ENCODE results near the gene THOC5.

Gene THOC5

DNA sequence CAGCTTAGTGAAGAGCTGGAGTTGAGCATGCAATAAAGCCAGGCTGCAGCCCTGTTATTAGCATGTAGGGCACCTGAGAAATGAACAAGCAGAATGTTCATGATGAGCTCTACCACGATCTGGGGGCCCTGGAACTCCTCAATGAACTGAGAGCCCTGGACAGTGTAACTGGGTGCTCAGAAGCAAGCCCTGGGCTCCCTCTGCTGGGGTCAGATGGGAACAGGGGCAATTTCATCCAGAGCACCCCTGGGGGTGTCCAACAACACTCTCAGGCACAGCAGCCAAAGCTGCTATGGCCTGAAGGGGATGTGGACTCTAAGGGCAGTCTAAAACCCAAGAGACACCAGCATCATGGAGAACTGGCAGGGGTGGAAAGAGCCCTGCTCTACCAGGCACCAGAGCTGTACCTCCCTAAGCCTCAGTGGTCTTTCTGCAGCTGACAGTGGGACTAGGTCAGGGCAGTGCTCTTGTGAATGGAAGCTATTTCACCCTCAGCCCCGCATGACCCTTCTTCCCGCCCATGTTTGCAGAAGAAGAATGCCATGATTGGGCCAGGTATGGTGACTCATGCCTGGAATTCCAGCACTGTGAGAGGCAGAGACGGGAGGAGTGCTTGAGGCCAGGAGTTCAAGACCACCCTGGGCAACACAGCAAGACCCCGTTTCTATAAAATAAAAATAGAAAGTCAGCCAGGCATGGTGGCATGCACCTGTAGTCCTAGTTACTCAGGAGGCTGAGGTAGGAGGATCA is 28.9 kb downstream of the THOC5 start:
- TF ChIP-seq, protein P1, sequence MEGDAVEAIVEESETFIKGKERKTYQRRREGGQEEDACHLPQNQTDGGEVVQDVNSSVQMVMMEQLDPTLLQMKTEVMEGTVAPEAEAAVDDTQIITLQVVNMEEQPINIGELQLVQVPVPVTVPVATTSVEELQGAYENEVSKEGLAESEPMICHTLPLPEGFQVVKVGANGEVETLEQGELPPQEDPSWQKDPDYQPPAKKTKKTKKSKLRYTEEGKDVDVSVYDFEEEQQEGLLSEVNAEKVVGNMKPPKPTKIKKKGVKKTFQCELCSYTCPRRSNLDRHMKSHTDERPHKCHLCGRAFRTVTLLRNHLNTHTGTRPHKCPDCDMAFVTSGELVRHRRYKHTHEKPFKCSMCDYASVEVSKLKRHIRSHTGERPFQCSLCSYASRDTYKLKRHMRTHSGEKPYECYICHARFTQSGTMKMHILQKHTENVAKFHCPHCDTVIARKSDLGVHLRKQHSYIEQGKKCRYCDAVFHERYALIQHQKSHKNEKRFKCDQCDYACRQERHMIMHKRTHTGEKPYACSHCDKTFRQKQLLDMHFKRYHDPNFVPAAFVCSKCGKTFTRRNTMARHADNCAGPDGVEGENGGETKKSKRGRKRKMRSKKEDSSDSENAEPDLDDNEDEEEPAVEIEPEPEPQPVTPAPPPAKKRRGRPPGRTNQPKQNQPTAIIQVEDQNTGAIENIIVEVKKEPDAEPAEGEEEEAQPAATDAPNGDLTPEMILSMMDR (IDR thresholded peaks at IDR 0.05; ENCODE audit: low read depth, low read length, missing control alignments): peak; percentile 62
- DNase-seq: peak; percentile 12

DNA sequence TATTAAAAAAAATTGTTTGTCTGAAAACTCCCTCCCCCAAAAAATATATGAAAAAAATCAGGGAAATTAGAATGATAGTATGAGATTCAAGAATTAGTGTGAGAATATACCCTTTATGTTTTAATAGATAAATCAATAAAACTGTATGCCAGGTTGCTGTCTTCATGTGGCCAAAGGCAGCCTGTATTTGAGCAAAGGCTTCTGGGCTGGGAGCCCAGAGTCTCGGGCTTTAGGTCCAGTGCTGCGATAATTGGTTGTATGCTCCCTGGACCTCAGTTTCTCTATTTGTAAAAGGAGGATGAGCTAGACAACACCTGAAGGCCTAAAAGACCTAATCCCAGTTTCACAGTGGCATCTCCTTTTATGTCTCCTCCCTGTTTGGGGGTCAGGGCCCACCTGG is 29.8 kb downstream of the THOC5 start:
- no peak for DNase-seq
- TF ChIP-seq, protein P1 (IDR thresholded peaks at IDR 0.05; ENCODE audit: low read depth, low read length, missing control alignments): no peak
- Histone ChIP-seq H3K4me3 (ENCODE audit: low read depth, low read length) (no peak overlapping the region), H3K27ac (no peak overlapping the region), H3K27me3 (replicated peaks) (no peaks in the 10 kb centered on the region), H3K36me3 (replicated peaks) (peaks cover 72% of the 10 kb centered on the region)
- in situ Hi-C loops (cut with HindIII; ENCODE audit: low pct_ligation_motif_present, low sequenced_read_pairs): no loop called here

More for the DNA sequence above, 28.9 kb downstream of the THOC5 start:
- Histone ChIP-seq H3K4me3 (ENCODE audit: low read depth, low read length) (no peak overlapping the region), H3K36me3 (replicated peaks) (peaks cover 72% of the 10 kb centered on the region), H3K27me3 (replicated peaks) (no peaks in the 10 kb centered on the region), H3K27ac (no peak overlapping the region)
- in situ Hi-C loops (cut with HindIII; ENCODE audit: low pct_ligation_motif_present, low sequenced_read_pairs): no loop called here

DNA sequence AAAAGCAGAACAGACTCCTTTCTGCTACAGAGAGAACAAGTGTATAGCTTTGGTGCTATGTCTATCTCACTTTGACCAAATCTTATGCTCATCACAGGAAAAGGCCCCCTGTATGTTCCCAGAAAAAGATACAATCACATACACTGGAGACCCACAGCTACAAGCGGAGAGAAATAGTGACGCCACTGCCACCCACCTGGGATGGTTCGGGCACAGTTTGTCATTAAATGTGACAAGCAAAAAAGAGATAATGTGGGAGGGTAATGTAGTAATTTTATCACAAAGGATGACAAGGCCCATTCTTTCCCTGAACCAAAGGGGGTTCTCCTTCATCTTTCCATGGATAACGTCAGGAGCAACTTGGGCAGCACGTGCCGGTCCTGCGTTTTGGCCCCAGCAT is 32.0 kb downstream of the THOC5 start:
- no peak for DNase-seq
- Histone ChIP-seq H3K27me3 (replicated peaks) (no peaks in the 10 kb centered on the region), H3K27ac (peak overlapping the region; percentile 25), H3K4me3 (ENCODE audit: low read depth, low read length) (no peak overlapping the region), H3K36me3 (replicated peaks) (peaks cover 76% of the 10 kb centered on the region)
- in situ Hi-C loops (cut with HindIII; ENCODE audit: low pct_ligation_motif_present, low sequenced_read_pairs): no loop called here
- TF ChIP-seq, protein P1 (IDR thresholded peaks at IDR 0.05; ENCODE audit: low read depth, low read length, missing control alignments): no peak

DNA sequence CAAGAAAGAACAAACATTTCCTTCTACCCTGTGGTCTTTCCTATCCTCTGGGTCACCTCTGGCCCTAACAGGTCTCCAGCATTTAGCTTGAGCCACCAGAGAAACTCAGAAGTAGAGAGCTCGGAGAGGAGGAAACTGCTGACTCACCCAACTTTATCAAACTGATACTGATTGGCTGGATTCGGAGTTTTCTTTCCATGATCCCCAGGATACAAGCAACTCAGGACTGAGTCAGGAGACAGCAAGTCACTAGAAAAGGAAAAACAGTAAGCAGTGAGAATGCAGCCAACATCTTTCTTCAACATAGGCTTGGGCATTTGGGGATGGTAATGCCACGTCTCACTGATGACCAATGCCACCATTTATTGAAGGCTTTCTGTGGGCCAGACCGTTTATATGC is 32.7 kb downstream of the THOC5 start:
- TF ChIP-seq, protein P1 (IDR thresholded peaks at IDR 0.05; ENCODE audit: low read depth, low read length, missing control alignments): no peak
- in situ Hi-C loops (cut with HindIII; ENCODE audit: low pct_ligation_motif_present, low sequenced_read_pairs): no loop called here
- Histone ChIP-seq H3K4me3 (ENCODE audit: low read depth, low read length) (no peak overlapping the region), H3K27ac (peak overlapping the region; percentile 43), H3K27me3 (replicated peaks) (no peaks in the 10 kb centered on the region), H3K36me3 (replicated peaks) (peaks cover 79% of the 10 kb centered on the region)
- DNase-seq: peak; percentile 79

DNA sequence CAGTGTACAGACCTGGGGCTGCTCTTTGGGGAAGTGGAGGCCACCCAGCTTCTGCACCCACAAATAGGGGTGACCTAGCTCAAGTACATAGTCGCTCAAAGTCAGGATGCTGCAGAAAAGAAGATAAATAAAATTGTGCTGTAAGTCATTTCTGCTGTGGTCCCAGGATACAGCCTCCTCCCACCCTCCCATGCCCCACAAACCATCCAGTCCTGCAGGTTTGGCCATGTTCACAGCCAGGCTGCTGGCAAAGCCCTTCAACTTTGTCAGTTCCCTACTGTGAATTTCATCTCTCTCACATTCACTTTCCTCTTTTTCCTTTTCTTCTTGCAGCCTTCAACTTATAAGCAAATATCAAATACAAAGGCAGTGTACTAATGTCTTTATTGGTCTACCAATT is 33.6 kb downstream of the THOC5 start:
- in situ Hi-C loops (cut with HindIII; ENCODE audit: low pct_ligation_motif_present, low sequenced_read_pairs): no loop called here
- Histone ChIP-seq H3K27me3 (replicated peaks) (no peaks in the 10 kb centered on the region), H3K27ac (no peak overlapping the region), H3K36me3 (replicated peaks) (peaks cover 77% of the 10 kb centered on the region), H3K4me3 (ENCODE audit: low read depth, low read length) (no peak overlapping the region)
- no peak for DNase-seq
- TF ChIP-seq, protein P1 (IDR thresholded peaks at IDR 0.05; ENCODE audit: low read depth, low read length, missing control alignments): no peak

DNA sequence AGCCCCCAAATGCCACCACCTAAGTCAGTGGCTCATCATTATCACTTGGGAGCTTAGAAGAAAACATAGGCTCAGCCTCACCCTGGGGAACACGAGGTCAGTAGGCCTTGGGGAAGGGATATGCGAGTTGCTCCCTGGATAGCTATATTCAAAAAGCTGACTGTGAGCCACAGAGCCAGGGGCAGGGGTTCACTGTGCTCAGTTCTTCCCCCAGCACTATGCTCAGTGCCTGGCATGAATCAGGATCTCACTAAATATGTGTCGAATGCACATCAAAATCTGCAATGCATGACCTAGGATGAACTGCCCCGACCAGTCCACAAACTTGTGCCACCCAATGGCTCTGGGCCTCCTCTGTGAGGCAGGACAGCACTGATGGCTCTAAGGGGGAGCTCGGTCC is 35.1 kb downstream of the THOC5 start:
- Histone ChIP-seq H3K4me3 (ENCODE audit: low read depth, low read length) (no peak overlapping the region), H3K27ac (no peak overlapping the region), H3K36me3 (replicated peaks) (peaks cover 66% of the 10 kb centered on the region), H3K27me3 (replicated peaks) (no peaks in the 10 kb centered on the region)
- in situ Hi-C loops (cut with HindIII; ENCODE audit: low pct_ligation_motif_present, low sequenced_read_pairs): no loop called here
- no peak for DNase-seq
- TF ChIP-seq, protein P1 (IDR thresholded peaks at IDR 0.05; ENCODE audit: low read depth, low read length, missing control alignments): no peak
